ENCODE measurements around the gene ASNS.
A peak's percentile ranks its signal among the peaks of the same experiment; 100 is the strongest.
"Not testable (repeated sequence)": the region's sequence is repeated elsewhere in the genome, so short reads cannot be mapped to it uniquely, and the experiment has no call there.

The ASNS gene, protein sequence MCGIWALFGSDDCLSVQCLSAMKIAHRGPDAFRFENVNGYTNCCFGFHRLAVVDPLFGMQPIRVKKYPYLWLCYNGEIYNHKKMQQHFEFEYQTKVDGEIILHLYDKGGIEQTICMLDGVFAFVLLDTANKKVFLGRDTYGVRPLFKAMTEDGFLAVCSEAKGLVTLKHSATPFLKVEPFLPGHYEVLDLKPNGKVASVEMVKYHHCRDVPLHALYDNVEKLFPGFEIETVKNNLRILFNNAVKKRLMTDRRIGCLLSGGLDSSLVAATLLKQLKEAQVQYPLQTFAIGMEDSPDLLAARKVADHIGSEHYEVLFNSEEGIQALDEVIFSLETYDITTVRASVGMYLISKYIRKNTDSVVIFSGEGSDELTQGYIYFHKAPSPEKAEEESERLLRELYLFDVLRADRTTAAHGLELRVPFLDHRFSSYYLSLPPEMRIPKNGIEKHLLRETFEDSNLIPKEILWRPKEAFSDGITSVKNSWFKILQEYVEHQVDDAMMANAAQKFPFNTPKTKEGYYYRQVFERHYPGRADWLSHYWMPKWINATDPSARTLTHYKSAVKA

DNA sequence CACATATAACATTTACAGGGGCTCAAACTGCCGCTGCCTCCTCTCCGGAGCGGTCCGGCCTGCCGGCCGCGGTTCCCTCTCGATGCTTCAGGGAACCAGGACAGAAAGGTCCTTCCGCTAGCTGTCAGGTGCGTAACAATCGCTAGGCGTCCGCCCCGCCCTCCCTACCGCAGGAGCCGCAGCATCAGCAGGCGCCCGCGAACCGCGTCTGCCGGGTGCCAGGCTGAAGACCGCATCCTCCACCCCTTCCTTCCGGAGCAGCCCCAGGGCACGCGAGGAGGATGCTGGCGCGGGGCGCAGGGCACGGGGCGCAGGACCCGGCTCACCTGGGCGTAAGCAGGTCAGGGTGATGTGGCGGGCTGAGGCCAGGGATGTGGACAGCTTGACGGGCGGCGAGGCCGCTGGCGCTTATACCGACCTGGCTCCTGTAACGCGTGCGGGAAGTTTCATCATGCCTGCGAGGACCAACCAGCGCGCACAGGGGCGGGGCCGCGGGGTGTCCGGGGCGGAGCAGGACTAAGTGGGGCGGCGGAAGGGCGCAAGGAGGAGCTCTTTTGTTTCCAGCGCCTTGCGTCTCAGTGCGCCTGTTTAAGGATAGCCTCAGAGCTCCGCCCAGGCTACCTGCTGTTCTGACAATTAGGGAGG is at the start of gene ASNS:
TSS of gene ASNS (minus strand) at position 384 of the 645 bp plus-strand sequence. CDS start 3,252 bp downstream, outside the sequence.
- DNase-seq = peak; percentile 92

DNA sequence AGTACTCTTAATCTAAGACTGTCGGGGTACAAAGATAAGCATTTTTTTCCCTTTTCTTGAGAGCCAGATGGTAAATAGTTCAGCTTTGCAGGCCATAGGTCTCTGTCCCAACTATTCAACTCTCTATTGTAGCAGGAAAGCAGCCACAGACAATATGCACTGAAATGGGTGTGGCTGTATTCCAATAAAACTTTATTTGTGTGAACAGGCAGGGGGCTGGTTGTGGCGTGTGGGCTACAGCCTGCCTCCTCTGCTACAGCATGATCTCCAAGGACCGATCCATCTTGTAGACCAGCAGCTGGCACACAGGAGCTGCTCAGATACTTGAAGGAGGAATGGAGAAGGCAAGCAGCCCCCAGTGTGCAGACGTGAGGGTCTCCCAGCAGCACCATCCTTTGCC is 49.0 kb upstream of the ASNS start:
- DNase-seq = not testable (repeated sequence)

DNA sequence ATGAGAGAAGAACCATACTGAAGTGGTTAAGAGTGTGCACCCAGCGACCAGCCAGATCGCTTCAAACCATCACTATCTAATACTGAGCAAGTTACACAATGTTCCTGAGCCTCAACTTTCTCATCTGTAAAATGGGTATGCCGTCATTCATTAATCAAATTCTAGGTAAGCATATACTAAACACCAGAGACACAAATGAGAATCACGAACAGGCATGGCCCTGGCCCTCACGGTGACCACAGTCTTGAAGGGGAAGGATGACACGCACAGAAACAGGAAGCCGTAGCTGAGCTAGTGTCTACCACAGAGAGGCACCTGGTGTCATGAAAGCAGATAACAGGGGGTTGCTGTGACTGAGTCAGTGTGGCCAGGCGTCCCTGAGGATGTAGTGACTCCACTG is 43.1 kb upstream of the ASNS start:
- DNase-seq = not testable (repeated sequence)

DNA sequence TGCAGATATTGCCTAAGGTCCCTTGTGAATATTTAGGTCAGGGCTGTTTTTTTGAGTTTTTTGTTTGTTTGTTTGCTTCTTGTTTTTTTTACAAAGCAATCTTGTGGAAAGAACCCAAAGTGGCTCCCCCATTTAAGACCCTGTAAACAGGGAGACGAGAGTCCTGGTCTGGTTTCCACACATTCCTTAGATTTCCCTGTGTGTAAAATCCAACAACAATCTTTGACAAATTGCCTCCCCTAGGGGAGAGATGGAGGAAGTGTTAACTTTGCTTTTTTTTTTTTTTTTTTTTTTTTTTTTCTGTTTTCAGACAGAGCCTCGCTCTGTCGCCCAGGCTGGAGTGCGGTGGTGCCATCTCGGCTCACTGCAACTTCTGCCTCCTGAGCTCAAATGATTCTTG is 40.1 kb upstream of the ASNS start:
- DNase-seq = not testable (repeated sequence)

DNA sequence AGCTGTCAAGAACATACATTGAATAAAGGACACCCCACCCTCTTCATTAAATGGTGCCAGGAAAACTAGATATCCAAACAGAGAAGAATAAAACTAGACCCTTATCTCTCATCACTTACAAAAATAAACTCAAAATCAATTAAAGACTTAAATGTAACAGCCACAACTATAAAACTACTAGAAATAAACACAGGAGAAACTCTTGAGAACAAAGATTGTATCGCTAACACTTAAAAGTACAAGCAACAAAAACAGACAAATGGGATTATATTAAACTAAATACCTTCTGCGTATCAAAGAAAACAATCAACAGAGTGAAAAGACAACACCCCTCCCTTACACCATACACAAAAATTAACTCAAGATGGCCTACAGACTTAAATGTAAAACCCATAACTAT is 24.7 kb upstream of the ASNS start:
- DNase-seq = not testable (repeated sequence)

DNA sequence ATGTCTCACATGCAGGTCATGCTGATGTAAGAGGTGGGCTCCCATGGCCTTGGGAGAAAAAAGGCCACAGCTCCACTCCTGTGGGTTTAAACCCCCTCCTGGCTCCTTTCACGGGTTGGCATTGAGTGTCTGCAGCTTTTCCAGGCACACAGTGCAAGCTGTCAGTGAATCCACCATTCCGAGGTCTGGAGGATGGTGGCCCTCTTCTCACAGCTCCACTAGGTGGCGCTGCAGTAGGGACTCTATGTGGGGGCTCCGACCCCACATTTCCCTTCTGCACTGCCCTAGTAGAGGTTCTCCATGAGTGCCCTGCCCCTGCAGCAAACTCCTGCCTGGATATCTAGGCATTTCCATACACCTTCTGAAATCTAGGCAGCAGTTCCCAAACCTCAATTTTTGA is 19.5 kb upstream of the ASNS start:
- not testable (repeated sequence) for DNase-seq

DNA sequence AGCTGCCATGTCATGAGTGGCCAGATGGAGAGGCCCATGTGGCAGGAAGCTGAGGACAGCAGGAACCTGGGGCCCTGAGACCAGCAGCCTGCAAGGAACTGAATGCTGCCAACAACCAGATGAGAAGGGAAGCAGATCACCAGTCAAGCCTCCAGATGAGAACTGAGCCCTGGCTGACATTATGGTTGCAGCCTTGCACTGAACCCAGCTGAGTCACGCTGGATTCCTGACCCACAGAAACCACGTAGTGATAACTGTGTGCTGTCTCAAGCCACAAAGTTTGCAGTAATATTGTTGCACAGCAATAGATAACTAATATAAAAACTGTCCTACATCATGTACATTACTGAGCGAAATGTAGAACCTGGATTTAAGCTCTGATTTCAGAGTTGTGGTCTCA is 7.3 kb upstream of the ASNS start:
- DNase-seq = not testable (repeated sequence)

DNA sequence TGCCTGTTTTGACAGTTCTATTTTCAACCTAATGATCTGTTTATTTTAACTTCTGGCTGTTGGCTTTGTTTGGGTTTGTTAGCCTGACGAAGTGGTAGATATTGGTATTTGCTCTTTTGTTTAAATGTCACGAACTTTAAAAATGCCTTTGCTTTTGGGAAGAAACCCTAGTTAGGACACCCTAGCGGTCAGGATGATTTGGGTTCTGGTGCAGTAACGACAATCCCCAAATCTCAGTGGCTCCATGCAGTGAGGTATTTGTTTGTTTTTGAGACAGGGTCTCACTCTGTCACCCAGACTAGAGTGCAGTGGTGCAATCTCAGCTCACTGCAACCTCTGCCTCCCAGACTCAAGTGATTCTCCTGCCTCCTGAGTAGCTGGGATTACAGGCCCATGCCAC is 2.7 kb upstream of the ASNS start:
- DNase-seq = not testable (repeated sequence)

DNA sequence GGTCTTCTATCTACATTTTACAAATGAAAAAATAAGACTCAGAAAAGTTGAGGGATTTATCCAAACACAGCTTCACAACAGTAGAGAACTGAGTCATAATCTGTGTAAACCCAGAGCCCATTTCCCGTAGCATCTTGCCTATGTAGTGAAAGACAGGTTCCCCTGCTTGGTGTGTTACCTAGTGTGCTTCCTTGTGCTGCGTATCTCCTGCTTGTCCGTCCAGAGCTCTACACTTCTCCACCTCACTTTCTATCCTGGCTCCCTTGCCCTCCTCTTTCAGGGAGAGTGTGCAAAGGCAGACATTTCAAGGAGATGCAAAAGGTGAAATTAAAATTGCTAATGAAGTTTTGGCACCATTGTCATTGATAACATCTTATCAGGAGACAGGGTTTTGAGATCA is 1.4 kb upstream of the ASNS start:
- no peak for DNase-seq

DNA sequence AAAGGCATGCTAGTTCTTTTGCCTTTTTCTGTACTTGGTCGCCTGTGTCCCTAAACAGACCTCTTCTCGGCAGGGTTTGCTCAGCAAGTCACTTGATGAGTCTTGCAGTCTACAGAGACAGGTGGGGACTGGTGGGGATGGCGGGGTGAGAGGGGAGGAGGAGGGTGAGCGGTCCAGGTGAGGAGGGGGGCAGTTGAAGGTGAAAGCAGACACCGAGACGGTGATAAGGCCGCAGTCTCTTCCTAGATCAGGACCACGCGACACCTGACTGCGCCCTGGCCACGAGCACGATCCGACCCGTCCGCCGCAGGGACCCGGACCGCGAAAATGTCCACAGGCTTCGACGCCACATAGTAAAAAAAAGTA is 566 bp downstream of the ASNS start:
- peak; percentile 52 for DNase-seq

DNA sequence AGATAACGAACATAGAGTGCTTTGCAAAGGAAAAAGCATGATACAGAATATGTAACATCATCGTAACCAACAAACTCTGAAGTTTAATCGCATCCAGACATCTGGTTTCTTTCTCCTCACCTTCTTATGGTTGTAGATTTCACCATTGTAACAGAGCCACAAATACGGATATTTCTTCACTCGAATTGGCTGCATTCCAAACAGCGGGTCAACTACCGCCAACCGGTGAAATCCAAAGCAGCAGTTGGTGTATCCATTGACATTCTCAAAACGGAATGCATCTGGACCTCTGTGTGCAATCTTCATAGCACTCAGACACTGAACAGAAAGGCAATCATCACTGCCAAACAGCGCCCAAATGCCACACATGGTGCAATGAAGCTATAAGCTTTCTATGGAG is 3.4 kb downstream of the ASNS start:
- DNase-seq = no peak

DNA sequence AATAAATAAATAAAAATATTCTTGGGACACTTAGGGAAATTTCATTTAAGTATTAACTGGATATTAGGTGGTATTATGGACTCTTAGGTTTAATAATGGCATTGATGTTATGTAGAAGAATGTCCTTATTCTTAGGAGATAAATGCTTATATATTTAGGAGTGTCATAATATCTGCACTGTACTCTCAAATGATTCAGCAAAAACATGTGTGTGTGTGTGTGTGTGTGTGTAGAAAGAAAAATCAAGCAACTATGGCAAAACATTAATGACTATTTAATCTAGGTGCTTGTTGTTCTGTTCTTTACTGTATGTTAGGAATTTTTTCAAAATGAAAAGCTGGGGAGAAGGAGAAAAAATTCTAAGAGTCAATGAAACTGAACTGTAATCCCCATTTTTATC is 3.9 kb downstream of the ASNS start:
- DNase-seq = no peak

DNA sequence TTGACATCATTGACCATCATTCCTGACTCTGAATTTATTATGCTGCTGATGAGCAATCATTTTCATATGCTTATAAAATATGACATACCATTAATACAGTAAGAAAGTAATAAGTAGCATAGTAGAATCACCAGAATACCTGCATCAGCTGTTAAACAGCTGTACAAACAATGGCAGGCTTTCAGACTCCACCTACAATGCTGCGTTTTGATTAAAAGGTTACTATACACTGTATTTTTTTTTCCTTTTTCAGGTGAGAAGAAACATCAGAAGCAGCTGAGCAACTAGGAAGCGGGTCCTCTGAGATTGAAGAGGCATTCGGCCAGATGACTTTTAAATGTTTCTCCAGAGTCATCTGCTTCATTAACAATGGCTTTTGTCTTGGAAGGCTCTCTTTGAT is 7.1 kb downstream of the ASNS start:
- DNase-seq = no peak

DNA sequence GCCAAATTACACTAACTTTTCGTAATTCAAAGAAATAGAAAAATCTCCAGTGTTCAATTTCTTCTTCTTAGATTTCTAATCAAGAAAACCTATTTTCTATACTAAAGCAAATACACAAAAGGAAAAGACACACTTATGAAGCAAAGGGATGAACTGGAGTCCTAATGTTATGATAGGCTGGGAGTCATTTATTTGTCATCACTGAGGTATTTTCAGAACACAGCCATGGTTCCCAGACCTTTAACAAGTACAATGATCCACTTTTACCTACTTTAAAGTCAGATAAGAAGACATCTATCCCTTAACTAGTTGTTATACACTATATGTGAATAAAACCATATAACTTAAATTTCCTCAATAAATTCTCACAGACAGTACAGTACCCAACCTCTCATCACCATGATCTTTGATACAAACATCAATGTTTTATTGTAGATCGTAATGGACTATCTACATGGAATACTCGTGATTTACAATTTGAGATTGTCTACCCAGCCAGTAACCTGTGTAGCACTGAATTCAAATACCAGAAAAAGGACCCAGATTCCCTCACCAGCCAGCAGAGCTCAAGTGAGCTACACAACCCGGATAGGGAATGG is 12.5 kb downstream of the ASNS start:
- DNase-seq = no peak

DNA sequence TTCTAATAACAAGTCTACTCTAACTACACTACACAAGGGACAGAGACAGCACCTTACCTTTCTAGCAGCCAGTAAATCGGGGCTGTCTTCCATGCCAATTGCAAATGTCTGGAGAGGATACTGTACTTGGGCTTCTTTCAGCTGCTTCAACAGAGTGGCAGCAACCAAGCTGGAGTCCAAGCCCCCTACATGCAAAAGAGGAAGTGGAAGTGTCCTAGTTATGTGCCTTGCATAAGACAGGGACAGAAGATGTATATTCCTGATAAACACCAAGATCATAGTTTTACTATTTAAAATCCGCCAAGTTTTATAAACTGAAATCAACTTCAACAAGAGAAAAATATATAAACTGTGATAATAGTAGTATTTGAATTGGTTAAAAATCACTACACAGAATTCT is 14.0 kb downstream of the ASNS start:
- DNase-seq = no peak

DNA sequence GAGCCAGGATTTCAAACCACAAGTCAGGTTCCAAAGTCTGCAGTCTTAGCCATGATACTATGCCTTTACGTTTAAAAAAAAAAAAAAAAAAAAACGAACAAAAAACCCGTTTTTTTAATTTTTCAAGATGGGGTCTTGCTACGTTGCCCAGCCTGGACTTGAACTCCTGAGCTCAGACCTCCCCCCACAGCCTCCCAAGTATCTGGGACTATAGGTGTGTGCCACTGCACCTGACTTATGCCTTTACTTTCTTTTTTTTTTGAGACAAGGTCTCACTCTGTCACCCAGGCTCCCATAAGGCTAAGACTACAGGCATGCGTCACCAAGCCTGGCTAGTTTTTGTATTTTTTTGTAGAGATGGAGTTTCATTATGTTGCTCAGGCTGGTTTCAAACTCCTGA is 14.7 kb downstream of the ASNS start:
- DNase-seq = no peak

DNA sequence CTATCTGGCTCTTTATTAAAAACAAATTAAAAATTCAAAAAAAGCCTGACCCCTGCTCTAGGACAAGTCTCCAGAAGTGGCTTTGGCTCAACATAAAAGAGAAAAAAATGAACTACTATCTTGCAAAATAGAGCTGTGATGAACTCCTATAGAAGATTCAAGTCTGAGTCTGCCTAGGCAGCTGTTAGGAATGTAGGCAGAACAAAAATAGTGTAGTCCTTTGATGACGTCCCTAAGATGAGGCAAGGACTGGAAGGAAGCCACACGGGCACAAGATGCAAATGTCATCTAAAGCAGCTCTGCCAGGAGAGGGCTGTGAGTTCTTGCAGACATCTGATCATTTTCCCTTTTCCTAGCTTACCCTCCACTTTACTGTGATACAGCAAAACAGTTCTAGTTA is 20.5 kb downstream of the ASNS start:
- no peak for DNase-seq

DNA sequence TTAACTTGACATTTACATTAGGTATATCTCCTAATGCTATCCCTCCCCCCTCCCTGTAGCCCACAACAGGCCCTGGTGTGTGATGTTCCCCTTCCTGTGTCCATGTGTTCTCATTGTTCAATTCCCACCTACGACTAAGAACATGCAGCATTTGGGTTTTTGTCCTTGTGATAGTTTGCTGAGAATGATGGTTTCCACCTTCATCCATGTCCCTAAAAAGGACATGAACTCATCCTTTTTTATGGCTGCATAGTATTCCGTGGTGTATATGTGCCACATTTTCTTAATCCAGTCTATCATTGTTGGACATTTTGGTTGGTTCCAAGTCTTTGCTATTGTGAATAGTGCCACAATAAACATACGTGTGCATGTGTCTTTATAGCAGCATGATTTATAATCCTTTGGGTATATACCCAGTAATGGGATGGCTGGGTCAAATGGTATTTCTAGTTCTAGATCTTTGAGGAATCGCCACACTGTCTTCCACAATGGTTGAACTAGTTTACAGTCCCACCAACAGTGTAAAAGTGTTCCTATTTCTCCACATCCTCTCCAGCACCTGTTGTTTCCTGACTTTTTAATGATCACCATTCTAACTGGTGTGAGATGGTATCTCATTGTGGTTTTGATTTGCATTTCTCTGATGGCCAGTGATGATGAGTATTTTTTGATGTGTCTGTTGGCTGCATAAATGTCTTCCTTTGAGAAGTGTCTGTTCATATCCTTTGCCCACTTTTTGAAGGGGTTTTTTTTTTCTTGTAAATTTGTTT is 21.8 kb downstream of the ASNS start:
- not testable (repeated sequence) for DNase-seq

DNA sequence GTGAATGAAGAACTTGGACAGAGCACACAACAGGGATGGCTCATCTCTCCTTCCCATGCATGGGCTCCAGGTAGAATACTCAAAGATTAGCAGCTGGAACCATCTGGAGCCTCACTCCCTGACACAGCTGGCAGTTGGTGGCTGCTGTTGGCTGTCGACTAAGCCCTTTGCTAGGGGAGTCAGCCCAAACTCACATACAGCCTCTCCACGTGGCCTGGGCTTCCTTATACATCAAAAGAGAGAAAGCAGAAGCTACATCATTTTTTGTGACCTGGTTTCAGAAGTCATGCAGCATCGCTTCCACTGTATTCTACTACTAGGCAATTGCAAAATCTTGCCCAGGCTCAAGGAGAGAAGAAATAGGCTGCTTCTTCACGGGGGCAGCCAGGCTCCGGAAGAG is 24.4 kb downstream of the ASNS start:
- no peak for DNase-seq

DNA sequence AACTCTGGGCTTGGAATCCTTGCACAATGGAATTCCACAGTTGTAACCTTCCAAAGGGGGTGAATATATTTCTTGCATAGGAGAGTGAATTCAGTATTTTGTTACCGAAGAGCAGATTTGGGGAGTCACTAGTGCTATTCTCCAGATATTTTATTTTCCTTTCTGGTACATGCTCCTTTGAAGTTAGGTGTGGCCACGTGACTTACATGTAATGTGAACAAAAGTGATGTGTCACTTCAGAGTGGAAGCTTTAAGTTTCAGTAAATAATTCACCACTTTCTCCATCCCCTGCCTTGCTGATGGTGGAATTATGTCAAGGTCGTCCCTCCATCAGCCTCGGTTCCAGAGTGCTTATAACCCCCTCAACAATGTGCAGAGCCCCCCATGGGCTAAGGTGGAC is 25.3 kb downstream of the ASNS start:
- no peak for DNase-seq

DNA sequence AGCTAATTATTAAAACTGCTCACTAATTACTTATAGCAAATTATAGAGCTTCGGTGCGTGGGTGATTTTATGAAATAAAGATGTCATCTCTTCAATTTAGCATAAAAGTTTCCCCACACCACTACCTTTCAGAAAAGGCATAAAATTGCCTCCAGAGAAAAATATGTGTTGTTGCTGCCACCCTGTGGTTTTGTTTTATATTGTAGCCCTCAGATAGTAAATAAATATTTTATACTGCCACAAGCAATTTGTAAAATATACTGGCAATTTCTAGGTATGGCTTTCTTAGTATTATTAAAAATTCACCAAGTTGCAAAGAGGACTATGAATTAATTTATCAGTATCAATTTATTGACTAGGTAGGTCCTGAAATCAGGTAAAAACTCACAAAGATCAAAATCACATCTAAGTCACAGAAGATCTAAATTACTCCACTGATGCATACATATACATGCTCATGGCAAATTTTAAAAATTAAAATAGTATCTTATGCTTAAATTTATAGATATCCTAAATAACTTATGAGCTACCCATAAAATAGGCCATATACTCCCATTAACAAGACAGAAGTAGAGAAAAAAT is 26.5 kb downstream of the ASNS start:
- DNase-seq = peak; percentile 26

DNA sequence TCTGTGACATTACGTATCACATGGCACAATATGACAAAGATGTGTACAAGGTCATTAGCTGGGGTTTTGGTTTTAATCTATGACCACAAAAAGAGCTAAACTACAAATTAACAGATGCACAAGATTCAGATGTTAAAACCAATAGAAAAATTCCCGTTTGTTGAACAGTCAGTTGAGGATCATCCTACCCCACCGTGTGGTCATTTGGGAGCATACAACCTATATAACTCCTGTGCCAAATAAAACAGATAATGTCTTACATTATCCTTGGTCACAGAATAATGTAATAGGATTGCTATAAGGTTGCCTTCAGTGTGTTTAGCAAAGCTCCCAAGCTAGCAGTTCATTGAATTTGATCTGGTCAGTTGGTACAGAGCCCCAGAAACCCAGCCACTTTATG is 28.2 kb downstream of the ASNS start:
- DNase-seq = peak; percentile 25

Measured in NCI-H748 treated with DMSO at 0.1 percent for 48 hours (cell line).